Ovary (tissue), 9 donors: ENCODE measurements around the gene OGFOD3. TPM values are rescaled to one million over a fixed set of nuclear protein-coding genes. Genes with fewer than 3 reads are reported as not detected.

ENCODE experiments used
- DNase-seq, 5 donors: peaks; one replicate each; pipeline ENCODE4 v3.0.0-alpha.2; 2019 to 2020
- H3K27ac ChIP-seq, 2 donors: fragments of 200-600 bp; one replicate each; pipeline versions ENCODE4 v1.5.1 to v1.8.0; 2019 to 2022
- H3K27me3 ChIP-seq: fragments of 200-600 bp; one replicate; pipeline ENCODE4 v1.8.0; 2022
- H3K36me3 ChIP-seq: fragments of 200-600 bp; sonication (generic); one replicate; pipeline ENCODE4 v1.5.1; 2019
- H3K4me1 ChIP-seq: one replicate; pipeline ENCODE4 v1.8.1; 2013; ENCODE audit warnings: mild to moderate bottlenecking, moderate library complexity; ENCODE audit not compliant: insufficient read depth
- H3K4me3 ChIP-seq: fragments of 200-600 bp; sonication (generic); one replicate; pipeline ENCODE4 v1.5.1; 2017
- H3K9me3 ChIP-seq, 2 donors: fragments of 200-600 bp in 1 of 2; sonication (generic) in 1 of 2; one replicate each; pipeline versions ENCODE4 v1.5.1 to v1.8.1; 2013 to 2019; ENCODE audit warnings: mild to moderate bottlenecking in 1 of 2, moderate library complexity in 1 of 2
- EP300 ChIP-seq: sonication (generic); formaldehyde crosslinking; IDR thresholded peaks from one replicate; pipeline ENCODE4 v1.6.1; 2017; ENCODE audit warnings: antibody characterized with exemption
- POLR2A ChIP-seq: fragments of 450-650 bp; IDR thresholded peaks from one replicate; pipeline ENCODE4 v1.6.1; 2017; ENCODE audit warnings: antibody characterized with exemption, mild to moderate bottlenecking, moderate library complexity
- WGBS, 3 donors: extraction: QIAGEN DNeasy Blood & Tissue Kit in 1 of 3; methylation state at CpG; one replicate each; pipeline versions ENCODE4 v1.1.5 to v1.1.7; 2013 to 2017; 5-methylcytosine and 5-hydroxymethylcytosine counted together
- intact Hi-C, 4 donors: fragments of 100-400 bp; cut with DNase I; formaldehyde crosslinking; loops; one replicate each; pipeline versions ENCODE4 v1.11.0 to v1.15.1; 2022 to 2023
- polyA plus RNA-seq, 2 donors: library from polyadenylated mRNA; stranded (reverse); fragments of 200-250 nt in 1 of 2; fragments of 350-450 nt in 1 of 2; fragmentation: Illumina TruSeq in 1 of 2; extraction: RNeasy Lipid Tissue Mini Kit (QIAGEN cat#74804) in 1 of 2; gene quantifications; one replicate each; pipeline ENCODE4 v1.2.3, GENCODE V29; 2013 to 2014
- total RNA-seq, 7 donors: library from RNA; depleted of rRNA in 2 of 7; stranded (reverse); fragments of >200 nt in 2 of 7; fragmentation: NEBNext Ultra II Directional in 3 of 7; extraction: Animal tissue kit (Norgen Biotek cat#: 25700) in 3 of 7; gene quantifications; one replicate each; pipeline versions ENCODE4 v1.1.0 to v1.2.4, GENCODE V29; 2016 to 2023
- TF ChIP-seq, protein P1 (sequence below), 3 donors: fragments of 450-650 bp in 2 of 3; fragments of 200-600 bp in 1 of 3; IDR thresholded peaks; one replicate each; pipeline versions ENCODE4 v1.5.1 to v1.8.0; 2016 to 2022; ENCODE audit warnings: antibody characterized with exemption in 3 of 3, mild to moderate bottlenecking in 1 of 3
- donor health status: DM: no; HTN: no; CAD: no; lungs with moderate emphysema.
- donor health status: DM: no; HTN: no; CAD: no.
- donor health status: Bipolar disorder and iron deficiency.
- donor health status: DM: yes; HTN: yes; CAD: no.
- donor health status: DM: no; HTN: no; CAD: no.
- donor health status: DM: yes; HTN: yes; CAD: no.

OGFOD3 gene
- total and polyA plus RNA-seq, 9 donors = 14.4 to 37.8 (median 29.4) TPM

DNA sequence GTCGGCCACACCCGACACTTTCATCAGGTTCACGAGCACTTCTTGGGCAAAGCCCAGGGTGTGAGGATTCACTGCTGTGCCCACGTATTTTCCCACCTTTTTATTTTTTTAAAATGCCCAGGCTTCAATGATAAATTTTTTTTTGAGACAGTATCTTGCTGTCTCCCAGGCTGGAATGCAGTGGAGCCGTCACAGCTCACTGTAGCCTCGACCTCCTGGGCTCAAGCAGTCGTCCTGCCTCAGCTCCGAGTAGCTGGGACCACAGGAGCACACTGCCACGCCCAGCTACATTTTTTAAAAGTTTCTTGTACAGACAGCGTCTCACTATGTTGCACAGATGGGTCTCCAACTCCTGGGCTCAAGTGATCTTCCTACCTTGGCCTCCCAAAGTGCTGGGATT lies 29.0 kb downstream of the OGFOD3 start:
- H3K4me3 ChIP-seq = no peak overlapping the region
- H3K27me3 ChIP-seq = no peaks in the 10 kb centered on the region
- no peak for DNase-seq
- H3K9me3 ChIP-seq = no peaks in the 10 kb centered on the region
- H3K36me3 ChIP-seq = no peaks in the 10 kb centered on the region
- 79 to 86% (median 86%) methylated on average over 10 of the region's 10 CpGs for WGBS, 3 donors
- H3K27ac ChIP-seq = no peak overlapping the region
- no peaks in the 10 kb centered on the region for H3K4me1 ChIP-seq
- TF ChIP-seq, protein P1, sequence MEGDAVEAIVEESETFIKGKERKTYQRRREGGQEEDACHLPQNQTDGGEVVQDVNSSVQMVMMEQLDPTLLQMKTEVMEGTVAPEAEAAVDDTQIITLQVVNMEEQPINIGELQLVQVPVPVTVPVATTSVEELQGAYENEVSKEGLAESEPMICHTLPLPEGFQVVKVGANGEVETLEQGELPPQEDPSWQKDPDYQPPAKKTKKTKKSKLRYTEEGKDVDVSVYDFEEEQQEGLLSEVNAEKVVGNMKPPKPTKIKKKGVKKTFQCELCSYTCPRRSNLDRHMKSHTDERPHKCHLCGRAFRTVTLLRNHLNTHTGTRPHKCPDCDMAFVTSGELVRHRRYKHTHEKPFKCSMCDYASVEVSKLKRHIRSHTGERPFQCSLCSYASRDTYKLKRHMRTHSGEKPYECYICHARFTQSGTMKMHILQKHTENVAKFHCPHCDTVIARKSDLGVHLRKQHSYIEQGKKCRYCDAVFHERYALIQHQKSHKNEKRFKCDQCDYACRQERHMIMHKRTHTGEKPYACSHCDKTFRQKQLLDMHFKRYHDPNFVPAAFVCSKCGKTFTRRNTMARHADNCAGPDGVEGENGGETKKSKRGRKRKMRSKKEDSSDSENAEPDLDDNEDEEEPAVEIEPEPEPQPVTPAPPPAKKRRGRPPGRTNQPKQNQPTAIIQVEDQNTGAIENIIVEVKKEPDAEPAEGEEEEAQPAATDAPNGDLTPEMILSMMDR (IDR thresholded peaks at IDR 0.05) = no peak
- TF ChIP-seq EP300 = no peak
- no peak for TF ChIP-seq POLR2A
- intact Hi-C loops = no loop called here

DNA sequence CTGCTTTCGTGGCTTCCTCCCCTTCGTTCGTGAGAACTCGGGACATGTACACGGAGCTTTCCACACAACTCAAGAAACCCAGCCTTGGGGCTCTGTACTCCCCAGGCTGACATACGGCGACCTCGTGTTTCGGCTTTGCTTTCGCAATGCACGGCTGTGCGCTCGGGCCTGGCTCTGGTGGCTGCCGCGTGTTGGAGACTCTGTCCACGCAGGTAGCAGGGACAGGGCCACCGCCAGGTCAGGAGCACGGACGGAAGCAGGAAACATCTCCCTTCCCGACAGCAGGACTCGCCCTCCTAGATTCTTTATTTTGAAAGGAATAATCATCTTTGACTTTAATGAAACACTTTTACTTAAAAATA lies 29.5 kb downstream of the OGFOD3 start:
- H3K4me1 ChIP-seq = no peaks in the 10 kb centered on the region
- TF ChIP-seq POLR2A (no peak), EP300 (no peak)
- TF ChIP-seq, protein P1 (IDR thresholded peaks at IDR 0.05) = no peak
- DNase-seq = no peak
- H3K9me3 ChIP-seq = no peaks in the 10 kb centered on the region
- no peaks in the 10 kb centered on the region for H3K36me3 ChIP-seq
- WGBS, 3 donors = 83 to 89% (median 84%) methylated on average over 20 to 21 of the region's 21 CpGs
- no peak overlapping the region for H3K4me3 ChIP-seq
- intact Hi-C loops = no loop called here
- no peak overlapping the region for H3K27ac ChIP-seq
- no peaks in the 10 kb centered on the region for H3K27me3 ChIP-seq

DNA sequence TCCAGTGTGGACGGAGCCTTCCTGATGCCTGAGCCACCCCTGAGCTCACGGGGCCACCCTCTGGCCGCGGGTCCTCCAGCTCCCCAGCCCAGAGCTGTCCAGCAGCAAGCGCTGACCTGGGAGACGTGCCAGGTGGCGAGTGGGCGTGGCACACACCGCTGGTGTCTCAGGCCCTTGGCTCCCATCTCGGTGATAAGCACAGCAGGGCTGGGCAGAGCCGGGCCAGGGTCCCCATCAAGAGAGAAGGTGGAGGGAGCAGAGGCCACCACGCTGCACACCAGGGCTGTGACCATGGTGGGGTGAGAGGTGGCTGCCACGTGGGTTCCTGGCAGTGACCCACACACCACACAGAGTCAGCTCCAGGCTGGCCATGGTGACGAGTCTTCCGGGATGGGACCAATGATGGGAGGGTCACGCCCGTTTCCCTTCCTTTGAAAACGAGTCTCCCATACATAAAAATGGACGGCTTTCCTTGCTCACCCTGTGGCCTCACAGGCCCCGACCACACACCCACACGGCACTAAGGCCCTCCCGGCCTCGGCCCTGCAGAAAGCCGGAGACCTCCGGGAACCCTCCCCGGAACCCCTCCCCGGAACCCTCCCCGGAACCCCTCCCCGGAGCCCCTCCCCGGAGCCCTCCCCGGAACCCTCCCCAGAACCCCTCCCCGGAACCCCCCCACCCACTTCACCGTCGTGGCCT lies 30.0 kb downstream of the OGFOD3 start:
- H3K27me3 ChIP-seq = no peaks in the 10 kb centered on the region
- H3K36me3 ChIP-seq = no peaks in the 10 kb centered on the region
- H3K27ac ChIP-seq = no peak overlapping the region
- H3K9me3 ChIP-seq = no peaks in the 10 kb centered on the region
- DNase-seq = peak in 4 of 5 donors; percentile 35 to 73 (median 60)
- no peak for TF ChIP-seq EP300
- TF ChIP-seq POLR2A = no peak
- TF ChIP-seq, protein P1 (IDR thresholded peaks at IDR 0.05) = no peak
- intact Hi-C loops = no loop called here
- H3K4me3 ChIP-seq = no peak overlapping the region
- WGBS, 3 donors = 45 to 55% (median 46%) methylated on average over 26 to 34 of the region's 34 CpGs
- H3K4me1 ChIP-seq = no peaks in the 10 kb centered on the region

DNA sequence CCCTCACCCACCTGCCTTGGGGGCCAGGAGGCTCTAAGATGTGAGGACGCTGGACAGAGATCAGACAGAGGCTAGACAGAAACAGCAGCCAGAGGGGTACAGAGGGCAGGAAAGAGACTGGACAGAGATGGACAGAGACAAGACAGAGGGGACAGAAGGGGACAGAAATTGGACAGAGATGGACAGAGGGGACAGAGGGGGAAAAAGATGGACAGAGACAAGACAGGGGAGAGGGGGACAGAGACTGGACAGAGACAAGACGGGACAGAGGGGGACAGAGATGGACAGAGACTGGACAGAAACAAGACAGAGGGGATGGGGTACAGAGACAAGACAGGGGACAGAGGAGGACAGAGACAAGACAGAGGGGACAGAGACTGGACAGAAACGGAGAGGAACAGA lies 30.7 kb downstream of the OGFOD3 start:
- Histone ChIP-seq H3K9me3 (no peaks in the 10 kb centered on the region), H3K4me1 (no peaks in the 10 kb centered on the region), H3K27me3 (no peaks in the 10 kb centered on the region), H3K36me3 (no peaks in the 10 kb centered on the region), H3K4me3 (no peak overlapping the region), H3K27ac (no peak overlapping the region)
- WGBS, 3 donors = 33 to 65% (median 57%) methylated on average over 3 of the region's 3 CpGs
- intact Hi-C loops = no loop called here
- TF ChIP-seq POLR2A (no peak), EP300 (no peak)
- TF ChIP-seq, protein P1 (IDR thresholded peaks at IDR 0.05) = no peak
- DNase-seq = no peak
